Chondrocyte (in vitro differentiated cells): ENCODE data around the gene PEX5L. TPM values are rescaled to one million over a fixed set of nuclear protein-coding genes. Genes with fewer than 3 reads are reported as not detected.
A peak's percentile ranks its signal among the peaks of the same experiment; 100 is the strongest.

Experiments
- DNase-seq: peaks from one replicate; pipeline ENCODE4 v3.0.0; 2021; ENCODE audit warnings: mixed read lengths, low spot score
- H3K27ac Mint-ChIP-seq: one replicate; pipeline ENCODE4 v1.8.0; 2021; ENCODE audit warnings: mild to moderate bottlenecking, moderate library complexity, mixed read lengths; ENCODE audit not compliant: unreplicated experiment
- H3K27me3 Mint-ChIP-seq: 2 replicates; pipeline ENCODE4 v1.8.0; 2021; ENCODE audit warnings: low read depth, mixed read lengths
- H3K36me3 Mint-ChIP-seq: 2 replicates; pipeline ENCODE4 v1.8.0; 2021; ENCODE audit warnings: low read depth, mixed read lengths
- H3K4me1 Mint-ChIP-seq: 2 replicates; pipeline ENCODE4 v1.8.0; 2021; ENCODE audit warnings: low read depth, mild to moderate bottlenecking, mixed read lengths
- H3K4me3 Mint-ChIP-seq: one replicate; pipeline ENCODE4 v1.8.0; 2021; ENCODE audit warnings: mild to moderate bottlenecking, moderate library complexity, mixed read lengths; ENCODE audit not compliant: unreplicated experiment
- H3K9me3 Mint-ChIP-seq: 2 replicates; pipeline ENCODE4 v1.8.0; 2021; ENCODE audit warnings: low read depth, mixed read lengths
- CTCF ChIP-seq: fragments of 200-600 bp; sonication (generic); IDR thresholded peaks from 2 replicates; pipeline ENCODE4 v1.5.0; 2021; ENCODE audit warnings: antibody characterized with exemption, mild to moderate bottlenecking, moderate library complexity
- total RNA-seq: library from RNA; stranded (reverse); gene quantifications from 3 replicates; pipeline ENCODE4 v1.2.1, GENCODE V29; 2021

The PEX5L gene
- total RNA-seq, 1 donor from 2014 or later: not detected

DNA sequence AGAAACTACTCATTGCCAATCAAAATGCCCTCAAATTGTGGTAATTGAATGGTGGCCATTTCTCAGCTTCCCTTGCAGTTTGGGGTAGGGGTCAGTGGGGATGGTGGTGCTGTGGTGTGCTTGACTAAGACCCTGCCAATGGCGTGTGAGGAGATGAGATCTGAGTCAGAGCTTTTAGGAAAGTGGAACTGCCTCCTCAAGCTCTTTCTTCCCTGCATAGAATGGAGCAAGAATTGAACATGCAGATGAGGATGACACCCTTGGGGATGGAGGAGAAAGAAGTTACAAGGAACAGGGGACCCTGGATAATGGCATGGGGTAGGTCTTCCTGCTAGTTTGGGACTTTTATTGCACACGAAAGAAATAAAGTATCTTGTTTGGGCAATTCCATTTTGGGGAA is 188.0 kb downstream of the PEX5L start:
- Mint-ChIP-seq H3K4me1 (peaks cover 16% of the 10 kb centered on the region), H3K4me3 (no peak overlapping the region), H3K27me3 (peaks cover 5% of the 10 kb centered on the region), H3K27ac (no peak overlapping the region), H3K9me3 (no peaks in the 10 kb centered on the region), H3K36me3 (no peaks in the 10 kb centered on the region)
- TF ChIP-seq CTCF: no peak
- no peak for DNase-seq

- no peak overlapping the region for H3K4me3 Mint-ChIP-seq
- H3K36me3 Mint-ChIP-seq: no peaks in the 10 kb centered on the region
- peaks cover 9% of the 10 kb centered on the region for H3K4me1 Mint-ChIP-seq
- TF ChIP-seq CTCF: no peak
- DNase-seq: no peak
- H3K27me3 Mint-ChIP-seq: peaks cover 6% of the 10 kb centered on the region
- H3K9me3 Mint-ChIP-seq: no peaks in the 10 kb centered on the region
- H3K27ac Mint-ChIP-seq: no peak overlapping the region
These were observed 194.7 kb downstream of the PEX5L start for GRCh38 chr3:179842061-179842460.

- Mint-ChIP-seq H3K9me3 (no peaks in the 10 kb centered on the region), H3K4me1 (peaks cover 9% of the 10 kb centered on the region), H3K36me3 (no peaks in the 10 kb centered on the region), H3K27ac (no peak overlapping the region), H3K4me3 (no peak overlapping the region), H3K27me3 (peaks cover 6% of the 10 kb centered on the region)
- DNase-seq: no peak
- no peak for TF ChIP-seq CTCF
These were observed 195.8 kb downstream of the PEX5L start for GRCh38 chr3:179840985-179841384.

- Mint-ChIP-seq H3K4me1 (peaks cover 9% of the 10 kb centered on the region), H3K27me3 (peaks cover 4% of the 10 kb centered on the region), H3K9me3 (no peaks in the 10 kb centered on the region), H3K36me3 (no peaks in the 10 kb centered on the region), H3K27ac (no peak overlapping the region), H3K4me3 (no peak overlapping the region)
- TF ChIP-seq CTCF: peak; percentile 55
- DNase-seq: no peak
These were observed 199.4 kb downstream of the PEX5L start for GRCh38 chr3:179837374-179837773.

DNA sequence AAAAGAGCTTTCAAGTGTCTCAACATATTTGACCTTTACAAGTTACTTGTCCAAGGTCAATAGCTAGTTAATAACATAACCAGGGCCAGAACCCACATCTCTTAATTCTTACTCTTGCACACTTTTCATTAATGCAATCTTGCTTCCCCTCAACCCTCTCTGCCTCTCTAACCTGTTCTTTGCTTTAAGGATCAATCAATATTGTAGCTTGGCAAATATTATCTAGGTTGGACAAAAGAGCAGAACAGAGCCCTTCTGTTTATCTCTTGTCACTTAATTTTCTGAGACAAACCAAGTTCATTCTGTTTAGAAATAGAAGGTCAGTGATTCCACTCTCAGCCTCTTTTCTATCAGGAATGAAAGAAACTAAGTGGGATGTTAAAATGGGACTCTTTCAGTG is 203.4 kb downstream of the PEX5L start:
- TF ChIP-seq CTCF: no peak
- no peaks in the 10 kb centered on the region for H3K4me1 Mint-ChIP-seq
- no peak for DNase-seq
- no peak overlapping the region for H3K4me3 Mint-ChIP-seq
- no peaks in the 10 kb centered on the region for H3K9me3 Mint-ChIP-seq
- H3K27me3 Mint-ChIP-seq: peaks cover 2% of the 10 kb centered on the region
- H3K36me3 Mint-ChIP-seq: no peaks in the 10 kb centered on the region
- no peak overlapping the region for H3K27ac Mint-ChIP-seq
